OCI-LY3 (cell line): ENCODE data around the gene JMJD8.

Experiments used
- CTCF ChIP-seq: fragments of 200-600, 300-600 bp; sonication (generic); IDR thresholded peaks from 2 replicates; pipeline ENCODE4 v1.5.1; 2014; ENCODE audit warnings: antibody characterized with exemption, low read length, low read depth
- EZH2phosphoT487 ChIP-seq: fragments of 200-600 bp; shearing (Covaris generic); IDR thresholded peaks from 2 replicates; pipeline ENCODE4 v1.6.1; 2018; ENCODE audit warnings: antibody characterized with exemption, mixed run types, low read depth

- TF ChIP-seq CTCF (no peak), EZH2phosphoT487 (no peak)
Measured at GRCh38 chr16:668519-669171, 15.5 kb downstream of the JMJD8 start.
